ENCODE data around the gene KATNIP.

DNA sequence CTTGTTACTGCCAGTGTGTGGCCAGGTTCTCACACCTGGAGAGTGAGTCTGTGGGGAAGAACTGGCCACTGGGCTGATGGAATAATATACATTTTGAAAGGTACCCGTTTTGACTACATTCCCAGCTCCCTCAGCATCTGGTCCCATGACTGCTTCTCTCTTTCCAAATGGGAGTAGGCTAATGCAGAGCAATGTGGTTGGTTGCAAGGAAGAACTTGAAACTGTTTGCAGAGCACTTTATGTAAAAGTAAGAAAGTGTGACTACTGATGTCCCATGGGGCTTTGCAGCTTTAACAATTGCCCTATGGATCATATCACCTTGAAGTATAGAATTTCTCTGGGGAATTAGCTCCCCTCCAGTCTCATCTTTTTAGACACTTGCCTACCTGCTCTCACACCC is 9.0 kb downstream of the KATNIP start:
- TF ChIP-seq EZH2 (IDR thresholded peaks at IDR 0.05; ENCODE audit: low read length, unreplicated experiment) (no peak), EZH2phosphoT487 (IDR thresholded peaks at IDR 0.05; ENCODE audit: borderline replicate concordance, low read length) (no peak)
- TF ChIP-seq, protein P1, sequence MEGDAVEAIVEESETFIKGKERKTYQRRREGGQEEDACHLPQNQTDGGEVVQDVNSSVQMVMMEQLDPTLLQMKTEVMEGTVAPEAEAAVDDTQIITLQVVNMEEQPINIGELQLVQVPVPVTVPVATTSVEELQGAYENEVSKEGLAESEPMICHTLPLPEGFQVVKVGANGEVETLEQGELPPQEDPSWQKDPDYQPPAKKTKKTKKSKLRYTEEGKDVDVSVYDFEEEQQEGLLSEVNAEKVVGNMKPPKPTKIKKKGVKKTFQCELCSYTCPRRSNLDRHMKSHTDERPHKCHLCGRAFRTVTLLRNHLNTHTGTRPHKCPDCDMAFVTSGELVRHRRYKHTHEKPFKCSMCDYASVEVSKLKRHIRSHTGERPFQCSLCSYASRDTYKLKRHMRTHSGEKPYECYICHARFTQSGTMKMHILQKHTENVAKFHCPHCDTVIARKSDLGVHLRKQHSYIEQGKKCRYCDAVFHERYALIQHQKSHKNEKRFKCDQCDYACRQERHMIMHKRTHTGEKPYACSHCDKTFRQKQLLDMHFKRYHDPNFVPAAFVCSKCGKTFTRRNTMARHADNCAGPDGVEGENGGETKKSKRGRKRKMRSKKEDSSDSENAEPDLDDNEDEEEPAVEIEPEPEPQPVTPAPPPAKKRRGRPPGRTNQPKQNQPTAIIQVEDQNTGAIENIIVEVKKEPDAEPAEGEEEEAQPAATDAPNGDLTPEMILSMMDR (conservative IDR thresholded peaks at IDR 0.05; ENCODE audit: low read depth, low read length) = no peak
